ENCODE results near the gene CNN2. TPM values are rescaled to one million over a fixed set of nuclear protein-coding genes. Genes with fewer than 3 reads are reported as not detected.

CNN2 gene
- total RNA-seq, 4 donors from 2014 or later = 71.2 to 86.5 (median 79.7) TPM

DNA sequence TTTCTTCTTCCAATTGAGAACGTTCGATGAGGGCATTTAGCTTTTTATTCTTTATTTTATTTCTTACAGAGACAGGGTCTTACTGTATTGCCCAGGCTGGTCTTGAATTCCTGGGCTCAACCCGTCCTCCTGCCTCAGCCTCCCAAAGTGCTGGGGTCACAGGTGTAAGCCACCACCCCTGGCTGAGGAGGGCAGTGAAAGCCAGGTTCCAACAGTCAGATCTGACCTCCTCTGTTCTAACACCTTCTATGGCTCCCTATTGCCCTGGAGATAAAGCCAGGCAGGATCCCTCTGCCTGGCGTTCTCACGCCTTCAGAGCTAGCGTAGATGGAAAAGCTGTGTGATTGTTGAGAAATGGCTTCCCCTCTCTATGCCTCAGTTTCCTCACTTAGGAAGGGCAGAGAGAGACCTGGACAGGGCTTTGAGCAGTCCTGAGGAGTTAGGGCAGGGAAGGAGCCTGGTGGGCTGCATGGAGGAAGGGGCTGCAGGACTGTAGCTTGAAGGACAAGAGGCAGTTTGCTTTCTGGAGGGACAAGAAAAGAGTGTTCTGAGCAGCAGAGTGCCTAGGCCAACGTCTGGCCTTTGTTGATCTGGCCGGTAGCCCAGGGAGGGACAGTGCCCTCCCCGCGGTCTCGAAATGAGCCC, 46.1 kb downstream of the CNN2 start:
- 83 to 92% methylated on average over 11 of the region's 11 CpGs for WGBS, 2 donors
- TF ChIP-seq POLR2A (IDR thresholded peaks at IDR 0.05) (no peak), CTCF (IDR thresholded peaks at IDR 0.05) (no peak)
- DNase-seq (ENCODE audit: low spot score in 2 of 2) = no peak
- intact Hi-C loops (cut with DNase I; ENCODE audit: low total_unique reads) = no loop called here
- no peak overlapping the region for H3K4me3 ChIP-seq (ENCODE audit: low read depth, poor library complexity, severe bottlenecking)

DNA sequence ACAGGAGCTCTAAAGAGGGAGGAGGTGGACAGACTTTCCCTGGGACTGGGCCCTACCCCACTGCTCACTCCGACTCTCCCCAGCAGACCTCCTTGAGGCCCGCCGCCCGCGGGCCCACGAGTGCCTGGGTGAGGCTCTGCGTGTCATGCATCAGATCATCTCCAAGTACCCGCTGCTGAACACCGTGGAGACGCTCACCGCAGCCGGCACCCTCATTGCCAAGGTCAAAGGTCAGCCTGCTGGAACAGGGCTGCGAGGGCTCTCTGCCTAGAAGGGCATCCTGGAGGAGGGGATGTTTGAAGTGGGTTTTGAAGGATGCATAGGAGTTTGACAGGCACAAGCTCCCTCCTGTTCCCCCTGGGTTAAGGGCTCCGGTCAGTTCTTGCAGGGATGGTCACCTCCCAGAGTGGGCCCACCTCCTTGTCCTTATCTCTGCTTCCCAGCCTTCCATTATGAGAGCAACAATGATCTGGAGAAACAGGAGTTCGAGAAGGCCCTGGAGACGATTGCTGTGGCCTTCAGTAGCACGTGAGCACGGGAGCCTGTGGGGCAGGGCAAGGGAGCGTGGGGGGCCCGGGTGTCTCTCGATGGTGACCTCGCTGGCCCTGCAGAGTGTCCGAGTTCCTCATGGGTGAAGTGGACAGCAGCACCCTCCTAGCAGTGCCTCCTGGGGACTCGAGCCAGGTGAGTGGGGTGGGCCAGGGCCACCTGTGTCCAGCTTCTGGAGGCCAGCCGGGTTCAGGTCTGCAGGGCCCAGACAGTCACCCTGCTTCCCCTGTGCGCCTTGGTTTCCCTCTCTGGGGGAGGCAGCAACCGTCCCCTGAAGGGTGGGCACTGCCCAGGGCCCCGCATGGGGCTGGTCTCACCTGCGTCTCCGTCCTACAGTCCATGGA, 46.9 kb downstream of the CNN2 start:
- no peak for TF ChIP-seq POLR2A (IDR thresholded peaks at IDR 0.05)
- no peak for TF ChIP-seq CTCF (IDR thresholded peaks at IDR 0.05)
- 89 to 95% methylated on average over 28 to 30 of the region's 30 CpGs for WGBS, 2 donors
- no peak overlapping the region for H3K4me3 ChIP-seq (ENCODE audit: low read depth, poor library complexity, severe bottlenecking)
- intact Hi-C loops (cut with DNase I; ENCODE audit: low total_unique reads) = no loop called here
- no peak for DNase-seq (ENCODE audit: low spot score in 2 of 2)

DNA sequence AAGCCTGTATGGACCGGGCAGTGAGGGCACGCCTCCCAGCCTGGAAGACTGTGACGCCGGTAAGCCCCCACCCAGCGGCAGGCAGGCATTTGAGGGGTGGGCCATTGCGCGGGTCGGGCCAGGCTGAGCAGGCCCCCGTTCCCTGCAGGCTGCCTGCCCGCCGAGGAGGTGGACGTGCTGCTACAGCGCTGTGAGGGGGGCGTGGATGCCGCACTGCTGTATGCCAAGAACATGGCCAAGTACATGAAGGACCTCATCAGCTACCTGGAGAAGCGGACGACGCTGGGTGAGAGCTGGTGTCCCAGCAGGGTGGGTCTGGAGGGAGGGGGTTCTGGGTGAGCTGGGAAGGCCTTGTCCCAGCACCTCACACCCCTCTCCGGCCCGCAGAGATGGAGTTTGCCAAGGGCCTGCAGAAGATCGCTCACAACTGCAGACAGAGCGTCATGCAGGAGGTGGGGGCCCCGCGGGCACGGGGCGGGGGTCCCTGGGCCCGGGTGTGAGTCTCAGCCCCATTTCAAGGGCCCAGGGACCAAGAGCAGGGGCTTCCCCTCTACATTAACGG, 47.6 kb downstream of the CNN2 start:
- WGBS, 2 donors = 67 to 73% methylated on average over 18 to 22 of the region's 28 CpGs
- no peak for TF ChIP-seq POLR2A (IDR thresholded peaks at IDR 0.05)
- TF ChIP-seq CTCF (IDR thresholded peaks at IDR 0.05) = no peak
- DNase-seq (ENCODE audit: low spot score in 2 of 2) = no peak
- H3K4me3 ChIP-seq (ENCODE audit: low read depth, poor library complexity, severe bottlenecking) = no peak overlapping the region
- intact Hi-C loops (cut with DNase I; ENCODE audit: low total_unique reads) = no loop called here

DNA sequence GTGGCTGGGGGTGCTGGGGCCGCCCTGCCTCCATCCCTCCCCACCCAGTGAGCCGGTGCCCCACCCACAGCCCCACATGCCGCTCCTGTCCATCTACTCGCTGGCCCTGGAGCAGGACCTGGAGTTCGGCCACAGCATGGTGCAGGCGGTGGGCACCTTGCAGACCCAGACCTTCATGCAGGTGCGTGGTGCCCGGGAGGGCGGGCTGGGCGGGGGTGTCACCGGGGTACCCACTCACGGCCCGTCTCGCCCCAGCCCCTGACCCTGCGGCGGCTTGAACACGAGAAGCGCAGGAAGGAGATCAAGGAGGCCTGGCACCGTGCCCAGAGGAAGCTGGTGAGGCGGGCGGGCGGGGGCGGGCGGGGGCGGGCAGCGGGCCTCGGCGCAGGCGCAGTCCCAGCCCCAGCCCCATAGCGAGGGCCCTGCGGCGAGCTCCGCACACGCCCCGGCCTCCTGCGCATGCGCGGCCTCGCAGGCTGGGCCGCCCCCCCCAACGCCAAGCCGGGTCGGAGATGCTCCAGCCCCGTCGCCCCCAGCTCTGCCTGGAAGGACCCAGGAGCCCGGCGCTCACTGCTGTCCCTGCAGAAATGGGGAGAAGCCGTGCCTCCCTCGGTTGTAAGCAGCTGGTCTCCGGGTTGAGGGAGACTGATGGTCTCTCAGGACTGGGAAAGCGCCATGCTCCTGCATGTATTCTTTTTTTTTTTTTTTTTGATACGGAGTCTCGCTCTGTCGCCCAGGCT, 48.3 kb downstream of the CNN2 start:
- H3K4me3 ChIP-seq (ENCODE audit: low read depth, poor library complexity, severe bottlenecking) = no peak overlapping the region
- no peak for TF ChIP-seq CTCF (IDR thresholded peaks at IDR 0.05)
- no peak for TF ChIP-seq POLR2A (IDR thresholded peaks at IDR 0.05)
- WGBS, 2 donors = 52 to 67% methylated on average over 9 to 26 of the region's 54 CpGs
- intact Hi-C loops (cut with DNase I; ENCODE audit: low total_unique reads) = no loop called here
- peak; percentile 68 to 97 for DNase-seq (ENCODE audit: low spot score in 2 of 2)

DNA sequence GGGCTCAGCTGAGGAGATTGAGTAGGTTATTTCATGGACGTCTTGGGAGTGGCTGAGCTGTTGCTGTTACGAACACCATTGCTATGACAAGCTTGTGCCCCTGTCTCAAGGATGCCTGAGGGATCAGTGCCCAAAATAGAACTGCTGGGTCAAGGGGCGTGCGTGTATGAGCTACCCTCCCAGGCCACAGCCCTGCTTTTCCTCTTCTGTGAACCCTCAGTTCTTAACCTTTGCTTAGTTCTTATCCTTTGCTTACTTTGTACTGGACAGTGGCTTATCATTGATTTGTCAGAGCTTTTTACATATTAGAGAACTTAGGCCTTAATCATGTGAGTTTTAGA, 49.6 kb downstream of the CNN2 start:
- intact Hi-C loops (cut with DNase I; ENCODE audit: low total_unique reads) = no loop called here
- no peak overlapping the region for H3K4me3 ChIP-seq (ENCODE audit: low read depth, poor library complexity, severe bottlenecking)
- WGBS, 2 donors = 62 to 65% methylated on average over 4 of the region's 4 CpGs
- DNase-seq (ENCODE audit: low spot score in 2 of 2) = no peak
- no peak for TF ChIP-seq POLR2A (IDR thresholded peaks at IDR 0.05)
- no peak for TF ChIP-seq CTCF (IDR thresholded peaks at IDR 0.05)

All from lower leg skin (tissue), 4 donors.